HG03565 (cell line): Measurements from ENCODE around the gene PPM1G.

Source experiments
- ATAC-seq: cut with Tn5 transposase; IDR thresholded peaks from one replicate; pipeline ENCODE4 v1.9.1; 2021; ENCODE audit warnings: mild to moderate bottlenecking, moderate library complexity; ENCODE audit not compliant: unreplicated experiment

Gene PPM1G

GRCh38 chr2:27336173-27336572 lies 73.2 kb downstream of the PPM1G start:
- ATAC-seq: no peak

DNA sequence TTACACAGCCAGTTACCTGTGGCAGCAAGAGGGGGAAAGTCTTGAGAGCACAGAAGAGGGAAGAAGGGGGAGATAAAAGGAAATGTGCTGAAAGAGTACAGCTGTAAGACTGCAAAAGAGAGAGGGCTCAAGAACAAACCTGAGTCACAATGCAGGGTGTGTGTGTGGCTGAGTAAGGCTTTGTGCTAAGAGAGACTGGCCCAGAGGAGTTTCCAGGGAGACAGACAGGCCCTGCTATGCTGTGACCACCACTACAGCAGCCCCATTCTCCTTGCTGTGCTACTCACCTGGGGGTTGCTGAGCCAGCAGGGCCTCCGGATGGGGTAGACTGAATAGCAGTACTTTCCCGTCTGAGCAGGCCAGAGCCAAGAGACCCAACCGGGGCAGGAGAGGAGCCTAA lies 74.1 kb downstream of the PPM1G start:
- ATAC-seq: no peak
